Chondrocyte (in vitro differentiated cells): ENCODE data around the gene DOCK2. TPM values are rescaled to one million over a fixed set of nuclear protein-coding genes. Genes with fewer than 3 reads are reported as not detected.

Experiments
- DNase-seq: peaks from one replicate; pipeline ENCODE4 v3.0.0; 2021; ENCODE audit warnings: mixed read lengths, low spot score
- H3K27ac Mint-ChIP-seq: one replicate; pipeline ENCODE4 v1.8.0; 2021; ENCODE audit warnings: mild to moderate bottlenecking, moderate library complexity, mixed read lengths; ENCODE audit not compliant: unreplicated experiment
- H3K27me3 Mint-ChIP-seq: 2 replicates; pipeline ENCODE4 v1.8.0; 2021; ENCODE audit warnings: low read depth, mixed read lengths
- H3K36me3 Mint-ChIP-seq: 2 replicates; pipeline ENCODE4 v1.8.0; 2021; ENCODE audit warnings: low read depth, mixed read lengths
- H3K4me1 Mint-ChIP-seq: 2 replicates; pipeline ENCODE4 v1.8.0; 2021; ENCODE audit warnings: low read depth, mild to moderate bottlenecking, mixed read lengths
- H3K4me3 Mint-ChIP-seq: one replicate; pipeline ENCODE4 v1.8.0; 2021; ENCODE audit warnings: mild to moderate bottlenecking, moderate library complexity, mixed read lengths; ENCODE audit not compliant: unreplicated experiment
- H3K9me3 Mint-ChIP-seq: 2 replicates; pipeline ENCODE4 v1.8.0; 2021; ENCODE audit warnings: low read depth, mixed read lengths
- total RNA-seq: library from RNA; stranded (reverse); gene quantifications from 3 replicates; pipeline ENCODE4 v1.2.1, GENCODE V29; 2021
- TF ChIP-seq, protein P1 (sequence below): fragments of 200-600 bp; sonication (generic); IDR thresholded peaks from 2 replicates; pipeline ENCODE4 v1.5.0; 2021; ENCODE audit warnings: antibody characterized with exemption, mild to moderate bottlenecking, moderate library complexity

The DOCK2 gene
- total RNA-seq, 1 donor from 2014 or later, result 3.1 TPM

DNA sequence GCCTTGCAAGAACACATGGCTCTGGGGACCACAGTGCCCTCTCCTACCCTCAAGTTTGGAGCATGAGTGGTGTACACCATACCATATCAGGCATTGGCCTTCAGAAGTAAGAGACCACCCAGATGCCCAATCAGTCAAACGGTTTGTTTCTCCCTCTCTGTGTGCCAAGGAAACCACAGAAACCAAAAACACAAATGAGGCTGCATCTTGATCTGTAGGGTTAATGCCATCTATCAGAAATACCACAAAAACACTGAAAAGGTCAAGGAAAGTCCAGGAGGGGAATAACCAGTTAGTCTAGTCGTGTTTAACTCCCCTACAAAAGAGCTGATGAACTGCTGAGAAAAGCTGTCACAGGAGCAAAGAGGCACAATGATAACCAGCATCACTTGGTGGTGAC lies 264.8 kb downstream of the DOCK2 start:
- Mint-ChIP-seq H3K27ac (no peak overlapping the region), H3K9me3 (no peaks in the 10 kb centered on the region), H3K36me3 (peaks cover 1% of the 10 kb centered on the region), H3K4me1 (peaks cover 6% of the 10 kb centered on the region), H3K27me3 (no peaks in the 10 kb centered on the region), H3K4me3 (no peak overlapping the region)
- DNase-seq, result no peak
- TF ChIP-seq, protein P1, sequence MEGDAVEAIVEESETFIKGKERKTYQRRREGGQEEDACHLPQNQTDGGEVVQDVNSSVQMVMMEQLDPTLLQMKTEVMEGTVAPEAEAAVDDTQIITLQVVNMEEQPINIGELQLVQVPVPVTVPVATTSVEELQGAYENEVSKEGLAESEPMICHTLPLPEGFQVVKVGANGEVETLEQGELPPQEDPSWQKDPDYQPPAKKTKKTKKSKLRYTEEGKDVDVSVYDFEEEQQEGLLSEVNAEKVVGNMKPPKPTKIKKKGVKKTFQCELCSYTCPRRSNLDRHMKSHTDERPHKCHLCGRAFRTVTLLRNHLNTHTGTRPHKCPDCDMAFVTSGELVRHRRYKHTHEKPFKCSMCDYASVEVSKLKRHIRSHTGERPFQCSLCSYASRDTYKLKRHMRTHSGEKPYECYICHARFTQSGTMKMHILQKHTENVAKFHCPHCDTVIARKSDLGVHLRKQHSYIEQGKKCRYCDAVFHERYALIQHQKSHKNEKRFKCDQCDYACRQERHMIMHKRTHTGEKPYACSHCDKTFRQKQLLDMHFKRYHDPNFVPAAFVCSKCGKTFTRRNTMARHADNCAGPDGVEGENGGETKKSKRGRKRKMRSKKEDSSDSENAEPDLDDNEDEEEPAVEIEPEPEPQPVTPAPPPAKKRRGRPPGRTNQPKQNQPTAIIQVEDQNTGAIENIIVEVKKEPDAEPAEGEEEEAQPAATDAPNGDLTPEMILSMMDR, result no peak

DNA sequence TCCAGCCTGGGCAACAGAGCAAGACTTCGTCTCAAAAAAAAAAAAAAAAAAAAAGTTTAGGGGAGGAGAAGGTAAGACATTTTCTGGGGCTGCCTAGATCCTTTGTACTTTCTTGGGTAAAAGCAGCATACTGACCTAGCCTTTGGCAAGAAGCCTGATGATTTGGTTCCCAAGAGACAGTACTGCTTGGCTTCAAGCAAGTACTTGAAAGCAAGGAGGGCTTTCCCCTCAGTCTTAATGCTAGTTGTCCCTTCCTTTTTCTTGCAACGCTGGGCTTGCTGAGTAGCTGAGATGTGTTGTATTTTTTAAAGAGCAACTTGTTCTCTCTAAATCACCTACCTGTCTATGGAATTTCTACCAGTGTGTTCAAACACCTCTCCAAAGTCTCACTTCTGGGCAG lies 267.0 kb downstream of the DOCK2 start:
- no peaks in the 10 kb centered on the region for H3K27me3 Mint-ChIP-seq
- DNase-seq, result no peak
- H3K27ac Mint-ChIP-seq, result no peak overlapping the region
- H3K4me3 Mint-ChIP-seq, result no peak overlapping the region
- peaks cover 1% of the 10 kb centered on the region for H3K36me3 Mint-ChIP-seq
- H3K4me1 Mint-ChIP-seq, result peaks cover 6% of the 10 kb centered on the region
- no peaks in the 10 kb centered on the region for H3K9me3 Mint-ChIP-seq
- TF ChIP-seq, protein P1, result no peak

DNA sequence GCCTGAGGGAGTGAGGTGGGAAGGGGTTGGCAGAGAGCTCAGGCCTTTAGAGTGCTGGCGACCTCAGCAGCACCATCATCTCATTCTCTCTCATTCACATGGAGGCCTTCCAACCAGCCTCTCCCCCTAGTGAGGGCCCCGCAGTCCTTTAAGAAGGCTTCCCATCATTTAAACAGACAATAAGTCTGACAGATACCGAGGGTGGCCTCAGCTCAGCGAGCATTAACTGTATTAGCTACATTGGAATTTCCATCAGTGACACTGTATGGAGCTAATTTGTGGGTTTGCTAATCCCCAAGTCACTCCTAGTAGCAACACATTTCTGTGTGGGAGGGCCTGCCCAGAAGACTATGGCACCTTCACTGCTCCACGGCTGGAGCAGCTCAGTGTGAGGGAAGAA lies 267.4 kb downstream of the DOCK2 start:
- H3K9me3 Mint-ChIP-seq, result no peaks in the 10 kb centered on the region
- no peak overlapping the region for H3K27ac Mint-ChIP-seq
- TF ChIP-seq, protein P1, result no peak
- H3K27me3 Mint-ChIP-seq, result no peaks in the 10 kb centered on the region
- DNase-seq, result no peak
- peaks cover 1% of the 10 kb centered on the region for H3K36me3 Mint-ChIP-seq
- no peak overlapping the region for H3K4me3 Mint-ChIP-seq
- peaks cover 6% of the 10 kb centered on the region for H3K4me1 Mint-ChIP-seq

DNA sequence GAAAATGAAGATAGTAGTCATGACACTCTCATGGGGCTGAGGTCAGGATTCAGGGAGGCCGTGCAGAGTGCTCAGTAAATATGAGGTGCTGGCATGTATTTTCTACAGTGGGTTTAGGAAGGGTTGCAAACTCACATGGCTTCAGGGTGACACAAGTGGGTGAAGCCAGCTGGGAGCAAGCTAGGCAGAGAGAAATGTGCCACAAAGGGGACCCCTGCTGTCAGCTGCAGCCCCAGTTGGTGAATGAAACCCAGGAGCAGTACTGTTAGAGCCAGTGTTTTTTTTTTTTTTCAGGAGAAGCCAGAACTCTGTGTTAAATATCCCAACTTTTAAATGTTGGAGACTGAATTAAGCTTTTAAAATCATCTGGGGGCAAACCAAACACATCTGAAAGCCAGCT lies 267.9 kb downstream of the DOCK2 start:
- TF ChIP-seq, protein P1, result no peak
- Mint-ChIP-seq H3K27ac (no peak overlapping the region), H3K4me1 (peaks cover 6% of the 10 kb centered on the region), H3K27me3 (no peaks in the 10 kb centered on the region), H3K9me3 (no peaks in the 10 kb centered on the region), H3K36me3 (peaks cover 1% of the 10 kb centered on the region), H3K4me3 (no peak overlapping the region)
- DNase-seq, result no peak

DNA sequence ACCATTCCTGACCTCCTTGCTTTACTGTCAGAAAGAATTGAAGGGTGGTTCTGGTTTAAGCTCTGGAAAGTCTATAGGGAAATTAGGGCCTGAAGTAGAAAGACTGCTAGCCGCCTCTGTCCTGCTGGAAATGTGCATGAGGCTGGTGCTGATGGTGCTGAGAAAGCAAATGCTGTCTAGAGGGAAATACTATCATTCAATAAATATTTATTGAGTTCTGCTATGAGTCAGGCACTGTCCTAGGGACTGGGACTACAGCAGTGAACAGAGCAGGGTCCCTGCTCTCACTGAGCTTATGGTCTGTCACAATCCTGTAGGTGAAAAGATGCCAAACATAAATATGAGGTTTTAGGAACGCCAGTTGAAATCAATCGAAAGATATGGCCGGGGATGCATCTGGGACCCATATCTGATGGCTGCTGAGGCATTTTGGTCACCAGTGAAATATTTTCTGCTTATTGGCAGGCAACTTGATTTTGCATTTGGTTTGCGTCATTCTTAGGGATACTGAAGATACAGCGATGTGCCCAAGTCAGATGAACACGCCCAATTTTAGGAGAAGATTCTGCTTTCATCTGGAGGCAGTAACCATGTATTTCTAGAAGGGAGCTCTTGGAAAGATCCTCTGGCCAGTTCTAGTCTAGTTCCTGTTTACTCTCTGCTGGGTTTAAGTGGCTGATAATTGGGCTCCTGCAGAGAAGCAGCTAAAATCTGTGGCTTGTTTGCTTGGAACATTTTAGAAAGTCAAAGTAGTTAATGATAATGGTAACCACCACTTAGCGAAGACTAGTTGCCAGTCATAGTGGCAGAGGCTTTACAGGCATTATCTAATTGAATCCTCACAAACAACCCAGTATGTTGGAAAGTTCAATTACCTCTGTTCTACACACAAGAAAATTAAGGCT lies 269.9 kb downstream of the DOCK2 start:
- Mint-ChIP-seq H3K27ac (no peak overlapping the region), H3K9me3 (no peaks in the 10 kb centered on the region), H3K27me3 (no peaks in the 10 kb centered on the region), H3K36me3 (no peaks in the 10 kb centered on the region), H3K4me3 (no peak overlapping the region), H3K4me1 (peaks cover 6% of the 10 kb centered on the region)
- TF ChIP-seq, protein P1, result no peak
- DNase-seq, result no peak
